ENCODE data around the gene CHM.

- TF ChIP-seq CTCF (IDR thresholded peaks at IDR 0.05; ENCODE audit: insufficient read depth, low read length, poor library complexity, severe bottlenecking) (no peak), EZH2phosphoT487 (conservative IDR thresholded peaks at IDR 0.05; ENCODE audit: low read length) (no peak)
Measured at GRCh38 chrX:86047936-86048280, 550 bp upstream of the CHM start.
